ENCODE results near the gene PRCD. TPM values are rescaled to one million over a fixed set of nuclear protein-coding genes. Genes with fewer than 3 reads are reported as not detected.
A peak's percentile ranks its signal among the peaks of the same experiment; 100 is the strongest.

Gene PRCD
- total RNA-seq, 1 donor from 2014 or later, result not detected

- no peak within 1 kb of the TSS for H3K27ac Mint-ChIP-seq
- no peaks in the 10 kb centered on the region for H3K9me3 Mint-ChIP-seq
- H3K36me3 Mint-ChIP-seq (ENCODE audit: low read depth), result no peaks in the 10 kb centered on the region
Measured at GRCh38 chr17:76585649-76586593, 46.1 kb downstream of the PRCD start, which contains the start of gene ST6GALNAC2. ST6GALNAC2 (minus strand) TSS chr17:76585860; CDS start chr17:76585808, 52 bp downstream.

GRCh38 chr17:76586741-76587487 lies 47.1 kb downstream of the PRCD start:
- Mint-ChIP-seq H3K4me1 (ENCODE audit: low read depth) (peaks cover 5% of the 10 kb centered on the region), H3K4me3 (no peak overlapping the region), H3K36me3 (ENCODE audit: low read depth) (no peaks in the 10 kb centered on the region), H3K27ac (no peak overlapping the region), H3K27me3 (ENCODE audit: insufficient read depth) (peaks cover 75% of the 10 kb centered on the region), H3K9me3 (no peaks in the 10 kb centered on the region)
- intact Hi-C loops (cut with micrococcal nuclease), result no loop called here
- DNase-seq (ENCODE audit: low spot score), result no peak

More at GRCh38 chr17:76585649-76586593, 46.1 kb downstream of the PRCD start, which contains the start of gene ST6GALNAC2:
- intact Hi-C loops (cut with micrococcal nuclease), result loop anchor here (2.0 kb wide), 1 partner anchor 63 kb away; no protein-coding TSS in a partner anchor
- H3K4me3 Mint-ChIP-seq, result peak within 1 kb of the TSS; percentile 63
- peaks cover 82% of the 10 kb centered on the region for H3K27me3 Mint-ChIP-seq (ENCODE audit: insufficient read depth)
- peak; percentile 14 for DNase-seq (ENCODE audit: low spot score)
- H3K4me1 Mint-ChIP-seq (ENCODE audit: low read depth), result peaks cover 5% of the 10 kb centered on the region

- peak overlapping the region; percentile 45 for H3K4me3 Mint-ChIP-seq
- intact Hi-C loops (cut with micrococcal nuclease), result no loop called here
- no peak overlapping the region for H3K27ac Mint-ChIP-seq
- DNase-seq (ENCODE audit: low spot score), result no peak
- H3K9me3 Mint-ChIP-seq, result no peaks in the 10 kb centered on the region
- H3K36me3 Mint-ChIP-seq (ENCODE audit: low read depth), result no peaks in the 10 kb centered on the region
- H3K4me1 Mint-ChIP-seq (ENCODE audit: low read depth), result peaks cover 5% of the 10 kb centered on the region
- peaks cover 68% of the 10 kb centered on the region for H3K27me3 Mint-ChIP-seq (ENCODE audit: insufficient read depth)
Measured at GRCh38 chr17:76588182-76588581, 48.3 kb downstream of the PRCD start.

GRCh38 chr17:76593384-76593826 lies 53.6 kb downstream of the PRCD start:
- DNase-seq (ENCODE audit: low spot score), result no peak
- intact Hi-C loops (cut with micrococcal nuclease), result no loop called here
- no peak overlapping the region for H3K4me3 Mint-ChIP-seq
- no peaks in the 10 kb centered on the region for H3K9me3 Mint-ChIP-seq
- H3K27ac Mint-ChIP-seq, result no peak overlapping the region
- no peaks in the 10 kb centered on the region for H3K36me3 Mint-ChIP-seq (ENCODE audit: low read depth)
- peaks cover 5% of the 10 kb centered on the region for H3K4me1 Mint-ChIP-seq (ENCODE audit: low read depth)
- peaks cover 37% of the 10 kb centered on the region for H3K27me3 Mint-ChIP-seq (ENCODE audit: insufficient read depth)

GRCh38 chr17:76593959-76594358 lies 54.1 kb downstream of the PRCD start:
- H3K36me3 Mint-ChIP-seq (ENCODE audit: low read depth), result no peaks in the 10 kb centered on the region
- H3K4me3 Mint-ChIP-seq, result no peak overlapping the region
- intact Hi-C loops (cut with micrococcal nuclease), result no loop called here
- no peak for DNase-seq (ENCODE audit: low spot score)
- peaks cover 5% of the 10 kb centered on the region for H3K4me1 Mint-ChIP-seq (ENCODE audit: low read depth)
- no peak overlapping the region for H3K27ac Mint-ChIP-seq
- H3K27me3 Mint-ChIP-seq (ENCODE audit: insufficient read depth), result peaks cover 31% of the 10 kb centered on the region
- H3K9me3 Mint-ChIP-seq, result no peaks in the 10 kb centered on the region

GRCh38 chr17:76594690-76595089 lies 54.8 kb downstream of the PRCD start:
- Mint-ChIP-seq H3K4me3 (no peak overlapping the region), H3K4me1 (ENCODE audit: low read depth) (no peaks in the 10 kb centered on the region), H3K27ac (no peak overlapping the region), H3K36me3 (ENCODE audit: low read depth) (no peaks in the 10 kb centered on the region), H3K27me3 (ENCODE audit: insufficient read depth) (peaks cover 24% of the 10 kb centered on the region), H3K9me3 (no peaks in the 10 kb centered on the region)
- intact Hi-C loops (cut with micrococcal nuclease), result no loop called here
- DNase-seq (ENCODE audit: low spot score), result no peak

Other genes starting within 250 kb of the PRCD start
- gene QRICH2, start 231.8 kb upstream of the PRCD start, total RNA-seq, result 2.7 and 3.3 TPM in 2 replicates
- 41.2 and 44.0 TPM in 2 replicates for gene PRPSAP1, start 186.1 kb upstream of the PRCD start, total RNA-seq
- gene SPHK1, start 155.4 kb upstream of the PRCD start, total RNA-seq, result 16.5 and 17.8 TPM in 2 replicates
- 44.9 and 45.1 TPM in 2 replicates for gene UBE2O, start 86.9 kb upstream of the PRCD start, total RNA-seq
- gene AANAT, start 72.4 kb upstream of the PRCD start, total RNA-seq, result not detected in 2 replicates
- gene RHBDF2, start 38.6 kb upstream of the PRCD start, total RNA-seq, result 53.2 and 53.7 TPM in 2 replicates
- not detected in 2 replicates for gene CYGB, start 2.3 kb upstream of the PRCD start, total RNA-seq
- gene ST6GALNAC2, start 45.8 kb downstream of the PRCD start, total RNA-seq, result not detected in 2 replicates
- 0.78 and 0.83 TPM in 2 replicates for gene ST6GALNAC1, start 103.7 kb downstream of the PRCD start, total RNA-seq
- gene MXRA7, start 170.9 kb downstream of the PRCD start, total RNA-seq, result 3.8 and 5.1 TPM in 2 replicates
- gene JMJD6, start 186.6 kb downstream of the PRCD start, total RNA-seq, result 80.5 TPM in 2 replicates
- 35.5 and 38.2 TPM in 2 replicates for gene METTL23, start 186.8 kb downstream of the PRCD start, total RNA-seq
- gene SRSF2, start 197.3 kb downstream of the PRCD start, total RNA-seq, result 535 and 541 TPM in 2 replicates
- 16.6 and 17.1 TPM in 2 replicates for gene MFSD11, start 198.1 kb downstream of the PRCD start, total RNA-seq

Data from activated T-helper 1 cell treated with anti-CD3 and anti-CD28 coated beads, Interleukin-12 subunit alpha, Interleukin-12 subunit beta, Interleukin-2, Interleukin-4 antibody, amounts not matched to agents 30 ng/mL and 10 ng/mL and 1 ng/mL, durations not matched to agents 14 hours and 24 hours and 36 hours (primary cell).